ENCODE measurements around the gene APCDD1L.

The APCDD1L gene

DNA sequence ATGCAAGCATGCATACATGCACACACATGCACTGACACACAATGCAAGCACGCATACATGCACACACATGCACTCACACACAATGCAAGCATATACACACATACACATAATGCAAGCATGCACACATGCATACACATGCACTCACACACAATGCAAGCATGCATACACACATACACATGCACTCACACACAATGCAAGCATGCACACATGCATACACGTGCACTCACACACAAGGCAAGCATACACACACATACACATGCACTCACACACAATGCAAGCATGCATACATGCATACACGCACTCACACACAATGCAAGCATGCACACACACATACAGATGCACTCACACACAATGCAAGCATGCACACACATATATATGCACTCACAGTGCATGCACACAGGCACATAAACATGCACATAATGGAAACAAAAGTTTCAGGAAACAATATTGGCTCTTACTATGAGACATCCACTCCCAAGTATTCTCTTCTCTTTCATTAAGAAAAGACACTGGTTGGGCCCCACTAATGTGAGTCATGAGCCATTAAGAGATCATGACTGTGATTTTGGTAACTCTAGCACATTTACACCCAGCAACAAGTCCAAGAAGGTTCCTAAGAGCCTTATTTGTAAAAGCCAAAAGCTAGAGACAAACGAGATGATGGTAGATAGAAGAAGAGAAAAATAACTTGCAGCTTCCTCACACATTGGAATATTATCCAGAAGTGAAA lies 22.2 kb downstream of the APCDD1L start:
- no peak for DNase-seq (ENCODE audit: low spot score)
- in situ Hi-C loops (cut with MboI; ENCODE audit: low pct_unique_long_range_greater_than_20kb, low sequenced_read_pairs, unreplicated experiment), result loop anchor here (25.0 kb wide), 1 partner anchor 344 kb away; no protein-coding TSS in a partner anchor
- TF ChIP-seq, protein P1, sequence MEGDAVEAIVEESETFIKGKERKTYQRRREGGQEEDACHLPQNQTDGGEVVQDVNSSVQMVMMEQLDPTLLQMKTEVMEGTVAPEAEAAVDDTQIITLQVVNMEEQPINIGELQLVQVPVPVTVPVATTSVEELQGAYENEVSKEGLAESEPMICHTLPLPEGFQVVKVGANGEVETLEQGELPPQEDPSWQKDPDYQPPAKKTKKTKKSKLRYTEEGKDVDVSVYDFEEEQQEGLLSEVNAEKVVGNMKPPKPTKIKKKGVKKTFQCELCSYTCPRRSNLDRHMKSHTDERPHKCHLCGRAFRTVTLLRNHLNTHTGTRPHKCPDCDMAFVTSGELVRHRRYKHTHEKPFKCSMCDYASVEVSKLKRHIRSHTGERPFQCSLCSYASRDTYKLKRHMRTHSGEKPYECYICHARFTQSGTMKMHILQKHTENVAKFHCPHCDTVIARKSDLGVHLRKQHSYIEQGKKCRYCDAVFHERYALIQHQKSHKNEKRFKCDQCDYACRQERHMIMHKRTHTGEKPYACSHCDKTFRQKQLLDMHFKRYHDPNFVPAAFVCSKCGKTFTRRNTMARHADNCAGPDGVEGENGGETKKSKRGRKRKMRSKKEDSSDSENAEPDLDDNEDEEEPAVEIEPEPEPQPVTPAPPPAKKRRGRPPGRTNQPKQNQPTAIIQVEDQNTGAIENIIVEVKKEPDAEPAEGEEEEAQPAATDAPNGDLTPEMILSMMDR (IDR thresholded peaks at IDR 0.05; ENCODE audit: extremely low read depth, insufficient read depth, missing control alignments), result no peak

DNA sequence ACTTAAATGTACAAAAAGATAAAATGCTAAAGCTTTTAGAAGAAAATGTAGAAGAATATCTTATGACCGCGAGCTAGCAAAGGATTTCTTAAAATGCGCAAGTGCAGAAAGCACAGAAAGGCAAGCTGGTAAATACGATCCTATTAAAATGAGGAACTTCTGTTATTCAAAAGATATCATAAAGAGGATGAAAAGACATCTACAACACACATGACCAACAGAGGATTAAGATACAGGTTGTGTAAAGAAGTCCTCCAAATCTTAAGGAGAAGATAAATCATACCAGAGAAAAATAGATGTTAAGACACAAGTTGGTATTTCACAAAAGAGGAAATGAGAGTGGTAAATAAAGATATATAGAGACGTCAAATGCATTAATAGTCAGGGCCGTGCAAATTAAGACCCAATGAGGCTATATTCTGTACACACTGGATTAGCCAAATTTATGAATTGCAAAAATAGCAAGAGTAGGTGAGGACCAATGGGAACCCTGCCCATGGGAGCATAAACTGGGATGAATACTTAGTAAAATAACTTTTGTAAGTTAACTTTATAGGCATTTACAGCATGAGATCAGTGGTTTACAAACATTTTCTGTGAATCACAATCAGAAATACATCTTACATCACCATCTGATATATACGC lies 23.0 kb downstream of the APCDD1L start:
- DNase-seq (ENCODE audit: low spot score), result no peak
- in situ Hi-C loops (cut with MboI; ENCODE audit: low pct_unique_long_range_greater_than_20kb, low sequenced_read_pairs, unreplicated experiment), result loop anchor here (25.0 kb wide), 1 partner anchor 345 kb away; no protein-coding TSS in a partner anchor
- TF ChIP-seq, protein P1 (IDR thresholded peaks at IDR 0.05; ENCODE audit: extremely low read depth, insufficient read depth, missing control alignments), result no peak

DNA sequence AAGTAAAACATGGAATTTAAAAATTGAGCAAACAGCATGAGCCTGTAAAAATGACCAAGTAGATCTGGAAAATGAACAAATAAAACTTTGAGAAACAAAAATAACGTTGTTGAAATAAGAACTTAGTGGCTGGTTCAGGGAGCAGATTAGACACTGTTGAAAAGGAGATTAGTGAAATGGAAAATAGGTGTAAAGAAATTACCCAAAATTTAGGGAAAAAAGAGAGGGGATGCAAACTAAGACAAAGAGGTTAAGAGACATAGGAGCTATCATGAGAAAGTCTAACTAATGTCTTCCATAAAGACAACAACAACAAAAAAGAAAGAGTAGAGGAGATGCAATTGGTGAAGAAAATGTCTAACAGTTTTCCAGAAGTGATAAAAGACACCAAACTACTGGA lies 29.0 kb downstream of the APCDD1L start:
- DNase-seq (ENCODE audit: low spot score), result no peak
- TF ChIP-seq, protein P1 (IDR thresholded peaks at IDR 0.05; ENCODE audit: extremely low read depth, insufficient read depth, missing control alignments), result no peak
- in situ Hi-C loops (cut with MboI; ENCODE audit: low pct_unique_long_range_greater_than_20kb, low sequenced_read_pairs, unreplicated experiment), result loop anchor here (25.0 kb wide), 1 partner anchor 351 kb away; no protein-coding TSS in a partner anchor

DNA sequence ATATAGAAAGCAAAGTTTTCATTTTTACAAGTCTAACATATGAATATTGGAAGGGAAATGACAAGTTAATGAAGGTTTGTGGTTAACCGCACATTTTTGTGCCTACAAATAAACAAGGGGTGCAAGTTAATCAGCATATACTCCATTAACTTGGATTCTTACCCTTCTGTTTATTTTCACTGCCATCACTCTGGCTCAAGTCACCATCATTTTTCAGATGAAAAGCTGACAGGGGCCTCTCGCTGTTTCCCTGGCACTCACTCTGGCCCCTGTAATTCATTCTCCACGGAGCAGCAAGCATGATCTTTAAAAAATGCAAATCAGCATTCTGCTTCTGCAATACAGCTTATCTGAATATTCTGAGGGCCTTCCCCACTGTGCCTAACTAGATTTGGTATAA lies 29.8 kb downstream of the APCDD1L start:
- DNase-seq (ENCODE audit: low spot score), result no peak
- TF ChIP-seq, protein P1 (IDR thresholded peaks at IDR 0.05; ENCODE audit: extremely low read depth, insufficient read depth, missing control alignments), result no peak
- in situ Hi-C loops (cut with MboI; ENCODE audit: low pct_unique_long_range_greater_than_20kb, low sequenced_read_pairs, unreplicated experiment), result loop anchor here (25.0 kb wide), 1 partner anchor 352 kb away; no protein-coding TSS in a partner anchor

DNA sequence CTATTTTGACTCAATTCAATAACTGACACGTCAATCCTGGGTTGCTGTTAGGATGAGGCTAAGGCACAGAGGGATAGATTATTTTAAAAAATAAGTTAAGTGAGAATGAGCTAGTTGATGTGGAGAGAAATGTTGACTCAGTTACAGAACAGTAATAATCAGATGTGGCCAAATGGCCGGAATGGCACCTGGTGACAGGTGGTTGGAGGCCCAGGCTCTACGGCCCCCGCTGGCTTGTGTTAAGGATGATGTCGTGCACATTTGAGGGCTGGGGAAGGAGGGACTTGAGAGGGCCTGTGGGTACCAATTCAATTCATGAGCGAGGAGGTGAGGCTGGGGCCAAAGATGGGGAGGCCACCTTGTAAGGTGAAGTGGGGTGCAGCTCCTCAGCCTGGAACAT lies 31.7 kb downstream of the APCDD1L start:
- DNase-seq (ENCODE audit: low spot score), result no peak
- TF ChIP-seq, protein P1 (IDR thresholded peaks at IDR 0.05; ENCODE audit: extremely low read depth, insufficient read depth, missing control alignments), result no peak
- in situ Hi-C loops (cut with MboI; ENCODE audit: low pct_unique_long_range_greater_than_20kb, low sequenced_read_pairs, unreplicated experiment), result loop anchor here (25.0 kb wide), 1 partner anchor 354 kb away; no protein-coding TSS in a partner anchor

DNA sequence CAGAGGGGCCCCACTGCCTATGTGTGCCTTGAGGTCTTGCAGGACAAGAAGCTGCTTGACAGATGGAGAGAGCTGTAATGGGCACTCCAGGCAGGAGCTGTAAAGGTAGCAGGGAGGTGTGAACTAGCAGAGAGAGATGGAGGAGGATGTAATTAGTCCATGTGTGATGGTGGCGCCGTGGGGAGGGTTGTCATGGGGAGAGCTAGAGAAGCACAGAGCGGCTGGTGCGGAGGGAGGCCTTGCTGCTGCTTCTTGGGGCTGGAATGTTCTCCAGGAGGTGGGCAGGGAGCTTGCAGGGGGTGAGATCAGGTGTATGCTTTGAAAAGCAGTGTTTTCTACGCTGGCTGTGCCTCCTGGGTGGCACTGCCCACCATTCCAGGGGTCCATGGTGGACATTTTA lies 32.1 kb downstream of the APCDD1L start:
- TF ChIP-seq, protein P1 (IDR thresholded peaks at IDR 0.05; ENCODE audit: extremely low read depth, insufficient read depth, missing control alignments), result no peak
- in situ Hi-C loops (cut with MboI; ENCODE audit: low pct_unique_long_range_greater_than_20kb, low sequenced_read_pairs, unreplicated experiment), result loop anchor here (25.0 kb wide), 1 partner anchor 354 kb away; no protein-coding TSS in a partner anchor
- no peak for DNase-seq (ENCODE audit: low spot score)

Measured in GM13977 (cell line).